Neutrophil (primary cell): ENCODE data around the gene CNN1.
A peak's percentile ranks its signal among the peaks of the same experiment; 100 is the strongest.

ENCODE experiments used
- H3K27ac ChIP-seq: fragments of 200-600 bp; sonication (generic); 2 replicates; pipeline ENCODE4 v1.5.1; 2016; ENCODE audit warnings: mild to moderate bottlenecking, moderate library complexity
- H3K27me3 ChIP-seq: fragments of 200-600 bp; sonication (generic); 2 replicates; pipeline ENCODE4 v1.6.0; 2016; ENCODE audit warnings: mild to moderate bottlenecking
- H3K36me3 ChIP-seq: fragments of 200-600 bp; sonication (generic); 2 replicates; pipeline ENCODE4 v1.5.1; 2017
- H3K4me1 ChIP-seq, 2 experiments: fragments of 200-600 bp in 1 of 2; sonication (generic) in 1 of 2; 1 replicate in 1 of 2; 2 replicates in 1 of 2; pipeline versions ENCODE4 v1.5.1 to v1.6.1; 2013 to 2016; ENCODE audit warnings: low read depth in 1 of 2, low read length in 1 of 2, mild to moderate bottlenecking in 1 of 2, moderate library complexity in 1 of 2; ENCODE audit not compliant: control insufficient read depth in 1 of 2, insufficient read depth in 1 of 2
- H3K4me3 ChIP-seq, 2 experiments: fragments of 200-600 bp in 1 of 2; sonication (generic) in 1 of 2; 1 replicate in 1 of 2; 2 replicates in 1 of 2; pipeline ENCODE4 v1.5.1; 2013 to 2016; ENCODE audit warnings: low read depth in 1 of 2, low read length in 1 of 2, mild to moderate bottlenecking in 1 of 2, moderate library complexity in 1 of 2
- H3K9me3 ChIP-seq: fragments of 200-600 bp; sonication (generic); 2 replicates; pipeline ENCODE4 v1.5.1; 2016
- TF ChIP-seq, protein P1 (sequence below): fragments of 200-600 bp; sonication (generic); IDR thresholded peaks from 2 replicates; pipeline ENCODE4 v1.5.1; 2016; ENCODE audit warnings: antibody characterized with exemption

CNN1 gene

DNA sequence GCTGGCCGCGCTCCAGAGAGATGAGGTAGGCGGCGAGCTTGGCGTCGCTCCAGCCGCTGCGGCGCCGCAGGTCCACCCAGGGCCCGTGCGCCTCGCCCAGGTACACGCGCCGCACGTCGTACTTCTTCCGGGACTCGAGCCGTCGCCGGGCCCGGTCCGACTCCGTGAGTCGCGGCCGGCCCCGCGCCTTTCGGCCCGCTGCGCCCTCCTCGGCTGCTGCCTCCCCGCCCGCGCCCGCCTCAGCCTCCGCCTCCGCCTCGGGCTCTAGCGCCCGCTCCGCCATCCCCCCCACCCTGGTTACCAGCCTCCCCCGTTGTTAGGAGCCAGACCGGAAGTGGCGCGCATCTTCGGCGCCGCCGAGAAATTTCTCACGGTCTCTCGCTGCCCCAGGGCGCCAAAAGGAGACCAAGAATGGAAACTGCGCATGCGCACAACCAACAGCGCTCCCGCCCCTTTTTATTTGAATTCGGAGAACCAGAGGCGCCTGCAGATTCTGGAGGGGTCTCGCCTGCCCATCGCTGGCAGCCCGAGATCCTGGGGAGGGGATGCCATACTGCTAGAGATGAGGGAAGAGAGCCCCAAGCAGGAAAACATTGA is 33.0 kb upstream of the CNN1 start, which contains the start of gene ZNF653:
ZNF653 (minus strand) TSS at position 336 of the 597 bp plus-strand sequence; CDS start at position 283, 53 bp downstream.
- TF ChIP-seq, protein P1, sequence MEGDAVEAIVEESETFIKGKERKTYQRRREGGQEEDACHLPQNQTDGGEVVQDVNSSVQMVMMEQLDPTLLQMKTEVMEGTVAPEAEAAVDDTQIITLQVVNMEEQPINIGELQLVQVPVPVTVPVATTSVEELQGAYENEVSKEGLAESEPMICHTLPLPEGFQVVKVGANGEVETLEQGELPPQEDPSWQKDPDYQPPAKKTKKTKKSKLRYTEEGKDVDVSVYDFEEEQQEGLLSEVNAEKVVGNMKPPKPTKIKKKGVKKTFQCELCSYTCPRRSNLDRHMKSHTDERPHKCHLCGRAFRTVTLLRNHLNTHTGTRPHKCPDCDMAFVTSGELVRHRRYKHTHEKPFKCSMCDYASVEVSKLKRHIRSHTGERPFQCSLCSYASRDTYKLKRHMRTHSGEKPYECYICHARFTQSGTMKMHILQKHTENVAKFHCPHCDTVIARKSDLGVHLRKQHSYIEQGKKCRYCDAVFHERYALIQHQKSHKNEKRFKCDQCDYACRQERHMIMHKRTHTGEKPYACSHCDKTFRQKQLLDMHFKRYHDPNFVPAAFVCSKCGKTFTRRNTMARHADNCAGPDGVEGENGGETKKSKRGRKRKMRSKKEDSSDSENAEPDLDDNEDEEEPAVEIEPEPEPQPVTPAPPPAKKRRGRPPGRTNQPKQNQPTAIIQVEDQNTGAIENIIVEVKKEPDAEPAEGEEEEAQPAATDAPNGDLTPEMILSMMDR = no peak
- peak within 1 kb of the TSS; percentile 76 to 98 for H3K4me3 ChIP-seq

DNA sequence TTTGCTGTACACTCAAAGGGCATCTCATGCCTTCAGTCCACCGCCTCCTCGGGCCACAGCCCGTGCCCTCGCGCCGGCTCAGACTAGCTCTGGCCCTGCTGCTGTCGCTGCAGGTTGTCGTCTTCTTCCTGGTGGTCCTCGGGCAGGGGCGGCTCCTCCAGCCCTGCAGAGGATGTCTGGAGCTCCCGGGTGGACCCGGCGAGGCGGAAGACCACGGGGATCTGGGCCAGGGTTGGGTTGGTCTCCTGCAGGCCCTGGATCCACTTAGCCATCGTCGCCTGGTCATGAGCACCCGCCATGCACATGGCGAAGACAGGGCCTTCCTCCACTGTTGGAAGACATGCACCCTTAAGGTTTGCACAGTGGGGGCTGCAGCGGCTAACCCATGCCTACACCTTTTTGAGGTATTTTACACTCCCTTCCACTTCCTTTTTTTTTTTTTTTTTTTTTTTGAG is 32.5 kb upstream of the CNN1 start:
- H3K4me1 ChIP-seq = peaks cover 16 to 20% of the 10 kb centered on the region in 2 experiments
- H3K36me3 ChIP-seq = no peaks in the 10 kb centered on the region
- peak overlapping the region; percentile 76 to 98 for H3K4me3 ChIP-seq
- no peaks in the 10 kb centered on the region for H3K9me3 ChIP-seq
- H3K27me3 ChIP-seq = no peaks in the 10 kb centered on the region
- TF ChIP-seq, protein P1 = no peak
- peak overlapping the region; percentile 95 for H3K27ac ChIP-seq

More for the DNA sequence above, 33.0 kb upstream of the CNN1 start, which contains the start of gene ZNF653:
- Histone ChIP-seq H3K9me3 (no peaks in the 10 kb centered on the region), H3K27me3 (no peaks in the 10 kb centered on the region), H3K36me3 (no peaks in the 10 kb centered on the region), H3K4me1 (peaks cover 16 to 20% of the 10 kb centered on the region in 2 experiments), H3K27ac (peak within 1 kb of the TSS; percentile 95)

DNA sequence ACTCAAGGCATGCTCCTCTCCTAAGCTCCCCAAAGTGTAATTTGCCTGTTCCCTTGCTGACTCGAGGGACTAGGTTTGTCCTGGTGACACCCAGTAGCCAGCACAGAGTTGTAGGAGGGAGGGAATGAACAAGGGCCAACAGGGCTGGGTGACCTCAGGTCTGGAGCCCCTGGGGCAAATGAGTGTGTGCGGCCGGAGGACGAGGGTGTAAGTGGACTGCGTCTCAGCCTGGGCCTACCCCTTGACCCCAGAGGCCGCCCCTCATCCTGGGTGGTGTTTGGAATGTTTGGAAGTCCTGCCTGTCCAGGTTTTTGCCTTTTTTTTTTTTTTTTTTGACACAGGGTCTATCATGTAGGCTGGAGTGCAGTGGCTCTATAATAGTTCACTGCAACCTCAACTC is 31.7 kb upstream of the CNN1 start:
- Histone ChIP-seq H3K36me3 (peaks cover 5% of the 10 kb centered on the region), H3K27ac (no peak overlapping the region), H3K27me3 (no peaks in the 10 kb centered on the region), H3K4me1 (peaks cover 16 to 20% of the 10 kb centered on the region in 2 experiments), H3K9me3 (no peaks in the 10 kb centered on the region), H3K4me3 (no peak overlapping the region)
- TF ChIP-seq, protein P1 = no peak

DNA sequence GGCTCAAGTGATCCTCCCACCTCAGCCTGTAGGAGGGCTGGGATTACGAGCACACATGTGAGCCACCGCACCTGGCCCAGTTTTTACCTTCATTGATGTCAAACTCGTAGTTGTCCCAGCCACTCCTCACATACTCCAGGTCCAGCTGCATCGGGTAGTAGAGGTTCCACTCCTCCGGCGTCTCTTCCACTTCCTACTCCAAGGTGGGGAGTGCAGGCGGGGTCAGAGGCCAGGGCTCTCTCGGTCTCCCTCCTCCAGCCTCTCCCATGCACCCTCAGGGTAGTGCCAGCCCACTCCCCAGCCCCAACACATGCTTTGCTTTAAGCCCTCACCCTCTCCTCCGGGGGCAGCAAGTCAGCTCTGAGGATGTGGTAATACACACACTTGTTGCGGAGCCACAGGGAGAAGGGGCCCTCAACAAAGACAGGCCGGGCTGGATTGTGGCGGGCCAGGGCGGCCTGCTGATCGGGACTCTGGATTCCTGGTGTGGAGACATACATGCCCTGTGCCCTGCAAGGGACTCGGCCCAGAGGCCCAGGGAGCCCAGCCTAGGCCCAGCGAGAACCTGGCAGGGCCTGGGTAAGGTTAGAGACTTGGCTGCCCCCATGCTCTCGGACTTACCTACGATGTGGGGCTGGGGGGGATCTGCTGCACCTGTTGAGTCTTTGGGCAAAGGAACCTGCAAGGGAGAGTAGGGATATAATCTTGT is 31.1 kb upstream of the CNN1 start:
- Histone ChIP-seq H3K4me3 (no peak overlapping the region), H3K36me3 (peaks cover 5% of the 10 kb centered on the region), H3K9me3 (no peaks in the 10 kb centered on the region), H3K27me3 (no peaks in the 10 kb centered on the region), H3K27ac (no peak overlapping the region), H3K4me1 (peaks cover 16 to 20% of the 10 kb centered on the region in 2 experiments)
- TF ChIP-seq, protein P1 = no peak

DNA sequence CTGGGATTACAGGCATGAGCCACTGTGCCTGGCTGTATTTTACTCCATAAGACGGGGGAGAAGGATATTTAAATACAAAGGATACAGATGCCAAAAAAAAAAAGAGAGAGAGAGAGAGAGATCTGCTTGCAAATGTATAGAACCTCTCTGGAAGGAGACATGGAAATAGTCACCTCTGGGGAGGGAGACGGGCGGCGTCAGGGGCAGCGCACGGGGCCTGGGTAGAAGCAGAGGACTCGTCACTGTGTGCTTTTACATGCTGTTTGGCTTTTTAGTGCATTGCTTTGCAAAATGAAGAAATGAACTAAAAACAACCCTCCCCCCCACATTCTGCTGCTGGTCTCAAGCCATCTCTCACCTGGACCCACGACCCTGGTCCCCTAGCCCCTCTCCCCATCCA is 28.2 kb upstream of the CNN1 start:
- H3K9me3 ChIP-seq = no peaks in the 10 kb centered on the region
- H3K4me3 ChIP-seq = no peak overlapping the region
- H3K36me3 ChIP-seq = peaks cover 9% of the 10 kb centered on the region
- H3K27ac ChIP-seq = no peak overlapping the region
- H3K4me1 ChIP-seq = peaks cover 12% of the 10 kb centered on the region in 2 experiments
- H3K27me3 ChIP-seq = no peaks in the 10 kb centered on the region
- TF ChIP-seq, protein P1 = no peak
